RKO (cell line): ENCODE results near the gene AQR.
"Not testable (repeated sequence)": the region's sequence is repeated elsewhere in the genome, so short reads cannot be mapped to it uniquely, and the experiment has no call there.

ENCODE experiments used
- DNase-seq: peaks from one replicate; pipeline ENCODE4 v3.0.0-alpha.2; 2016; ENCODE audit warnings: low spot score

Gene AQR

GRCh38 chr15:34952481-34952880 lies 17.1 kb downstream of the AQR start:
- no peak for DNase-seq

GRCh38 chr15:34951993-34952392 lies 17.5 kb downstream of the AQR start:
- DNase-seq, result no peak

GRCh38 chr15:34944936-34945335 lies 24.6 kb downstream of the AQR start:
- DNase-seq, result no peak

GRCh38 chr15:34943711-34944110 lies 25.8 kb downstream of the AQR start:
- DNase-seq, result no peak

GRCh38 chr15:34943264-34943663 lies 26.3 kb downstream of the AQR start:
- DNase-seq, result not testable (repeated sequence)

- DNase-seq, result no peak
Measured at GRCh38 chr15:34942363-34942762, 27.2 kb downstream of the AQR start.

GRCh38 chr15:34941831-34942230 lies 27.7 kb downstream of the AQR start:
- DNase-seq, result no peak

- no peak for DNase-seq
Measured at GRCh38 chr15:34941185-34941698, 28.3 kb downstream of the AQR start.

- DNase-seq, result no peak
Measured at GRCh38 chr15:34933432-34933975, 36.0 kb downstream of the AQR start.

- not testable (repeated sequence) for DNase-seq
Measured at GRCh38 chr15:34928349-34928748, 41.2 kb downstream of the AQR start.

- DNase-seq, result no peak
Measured at GRCh38 chr15:34927726-34928125, 41.8 kb downstream of the AQR start.

- DNase-seq, result no peak
Measured at GRCh38 chr15:34914317-34914716, 55.2 kb downstream of the AQR start.

- DNase-seq, result no peak
Measured at GRCh38 chr15:34905047-34905446, 64.5 kb downstream of the AQR start.

- DNase-seq, result no peak
Measured at GRCh38 chr15:34904527-34904926, 65.0 kb downstream of the AQR start.

GRCh38 chr15:34900748-34901147 lies 68.8 kb downstream of the AQR start:
- no peak for DNase-seq

- DNase-seq, result no peak
Measured at GRCh38 chr15:34896183-34896582, 73.4 kb downstream of the AQR start.

GRCh38 chr15:34893967-34894366 lies 75.6 kb downstream of the AQR start:
- no peak for DNase-seq

GRCh38 chr15:34892963-34893591 lies 76.5 kb downstream of the AQR start:
- DNase-seq, result no peak

GRCh38 chr15:34890424-34890823 lies 79.1 kb downstream of the AQR start:
- DNase-seq, result no peak

GRCh38 chr15:34889476-34889875 lies 80.1 kb downstream of the AQR start:
- DNase-seq, result no peak

GRCh38 chr15:34886134-34886533 lies 83.4 kb downstream of the AQR start:
- no peak for DNase-seq

GRCh38 chr15:34883633-34884032 lies 85.9 kb downstream of the AQR start:
- no peak for DNase-seq

- no peak for DNase-seq
Measured at GRCh38 chr15:34883042-34883441, 86.5 kb downstream of the AQR start.

GRCh38 chr15:34879107-34879506 lies 90.4 kb downstream of the AQR start:
- no peak for DNase-seq
